ENCODE measurements around the gene PDE1C.

DNA sequence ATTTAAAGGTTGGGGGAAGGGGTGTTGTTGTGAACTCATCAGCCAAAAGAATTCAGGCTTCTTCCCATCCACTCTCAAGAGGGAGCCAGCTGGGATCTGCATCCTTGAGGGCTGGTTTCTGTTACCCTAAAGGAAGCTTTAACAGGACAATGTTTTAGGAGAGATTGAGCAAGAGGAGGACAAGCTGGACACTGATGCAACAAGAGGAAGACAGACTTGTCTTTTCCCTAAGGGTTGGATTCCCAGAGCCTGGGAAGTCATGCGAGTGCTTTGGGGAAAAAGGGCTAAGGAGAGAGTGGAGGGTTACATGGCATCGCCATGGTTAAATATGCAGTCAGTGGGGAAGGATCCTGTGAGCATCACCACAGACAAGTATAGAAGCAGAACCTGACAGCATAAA, 47.6 kb upstream of the PDE1C start:
- TF ChIP-seq TARDBP (IDR thresholded peaks at IDR 0.05) (no peak), CTBP1 (IDR thresholded peaks at IDR 0.05; ENCODE audit: borderline replicate concordance) (no peak), SP1 (IDR thresholded peaks at IDR 0.05) (no peak), LEF1 (IDR thresholded peaks at IDR 0.05; ENCODE audit: borderline replicate concordance) (no peak), HDGF (IDR thresholded peaks at IDR 0.05; ENCODE audit: borderline replicate concordance) (no peak), BHLHE40 (IDR thresholded peaks at IDR 0.05; ENCODE audit: borderline replicate concordance) (no peak), NFRKB (IDR thresholded peaks at IDR 0.05) (no peak), SUZ12 (IDR thresholded peaks at IDR 0.05) (no peak)
